ENCODE data around the gene HNRNPLL. TPM values are rescaled to one million over a fixed set of nuclear protein-coding genes. Genes with fewer than 3 reads are reported as not detected.

Gene HNRNPLL
- total RNA-seq, 2 donors from 2014 or later = 17.8 to 19.1 TPM

GRCh38 chr2:38552259-38552658, 50.5 kb downstream of the HNRNPLL start:
- Histone ChIP-seq H3K27ac (no peak overlapping the region), H3K27me3 (no peaks in the 10 kb centered on the region), H3K4me1 (no peaks in the 10 kb centered on the region), H3K4me3 (no peak overlapping the region), H3K9me3 (no peaks in the 10 kb centered on the region), H3K36me3 (no peaks in the 10 kb centered on the region)
- no peak for DNase-seq (ENCODE audit: low spot score)
- no peak for TF ChIP-seq CTCF (IDR thresholded peaks at IDR 0.05)

GRCh38 chr2:38551746-38552145, 51.0 kb downstream of the HNRNPLL start:
- no peaks in the 10 kb centered on the region for H3K27me3 ChIP-seq
- H3K4me3 ChIP-seq = no peak overlapping the region
- H3K36me3 ChIP-seq = no peaks in the 10 kb centered on the region
- no peaks in the 10 kb centered on the region for H3K4me1 ChIP-seq
- DNase-seq (ENCODE audit: low spot score) = no peak
- no peak overlapping the region for H3K27ac ChIP-seq
- no peaks in the 10 kb centered on the region for H3K9me3 ChIP-seq
- no peak for TF ChIP-seq CTCF (IDR thresholded peaks at IDR 0.05)

GRCh38 chr2:38551171-38551570, 51.6 kb downstream of the HNRNPLL start:
- no peak overlapping the region for H3K27ac ChIP-seq
- no peak for TF ChIP-seq CTCF (IDR thresholded peaks at IDR 0.05)
- DNase-seq (ENCODE audit: low spot score) = no peak
- no peaks in the 10 kb centered on the region for H3K9me3 ChIP-seq
- no peaks in the 10 kb centered on the region for H3K27me3 ChIP-seq
- H3K36me3 ChIP-seq = no peaks in the 10 kb centered on the region
- no peaks in the 10 kb centered on the region for H3K4me1 ChIP-seq
- H3K4me3 ChIP-seq = no peak overlapping the region

GRCh38 chr2:38549851-38550250, 52.9 kb downstream of the HNRNPLL start:
- H3K4me3 ChIP-seq = no peak overlapping the region
- H3K27me3 ChIP-seq = no peaks in the 10 kb centered on the region
- TF ChIP-seq CTCF (IDR thresholded peaks at IDR 0.05) = no peak
- H3K36me3 ChIP-seq = no peaks in the 10 kb centered on the region
- no peaks in the 10 kb centered on the region for H3K4me1 ChIP-seq
- DNase-seq (ENCODE audit: low spot score) = no peak
- no peaks in the 10 kb centered on the region for H3K9me3 ChIP-seq
- no peak overlapping the region for H3K27ac ChIP-seq

GRCh38 chr2:38549071-38549704, 53.5 kb downstream of the HNRNPLL start:
- H3K27ac ChIP-seq = no peak overlapping the region
- H3K27me3 ChIP-seq = no peaks in the 10 kb centered on the region
- no peak for TF ChIP-seq CTCF (IDR thresholded peaks at IDR 0.05)
- no peaks in the 10 kb centered on the region for H3K9me3 ChIP-seq
- H3K36me3 ChIP-seq = no peaks in the 10 kb centered on the region
- no peak for DNase-seq (ENCODE audit: low spot score)
- H3K4me3 ChIP-seq = no peak overlapping the region
- H3K4me1 ChIP-seq = no peaks in the 10 kb centered on the region

GRCh38 chr2:38547791-38548190, 54.9 kb downstream of the HNRNPLL start:
- no peak for TF ChIP-seq CTCF (IDR thresholded peaks at IDR 0.05)
- Histone ChIP-seq H3K27me3 (no peaks in the 10 kb centered on the region), H3K27ac (no peak overlapping the region), H3K4me1 (peaks cover 0 to 4% of the 10 kb centered on the region in 2 donors), H3K36me3 (no peaks in the 10 kb centered on the region), H3K4me3 (no peak overlapping the region), H3K9me3 (no peaks in the 10 kb centered on the region)
- DNase-seq (ENCODE audit: low spot score) = no peak

Data from right atrium auricular region (tissue), 2 donors.